PC-3 (cell line): ENCODE data around the gene UGT3A1.

ENCODE experiments used
- EZH2 ChIP-seq: fragments of 300-600 bp; sonication (generic); IDR thresholded peaks from one replicate; pipeline ENCODE4 v1.6.1; 2017; ENCODE audit warnings: antibody characterized with exemption, mild to moderate bottlenecking, low read length; ENCODE audit not compliant: unreplicated experiment
- EZH2phosphoT487 ChIP-seq: fragments of 300-600 bp; sonication (generic); IDR thresholded peaks from 2 replicates; pipeline ENCODE4 v1.6.1; 2018; ENCODE audit warnings: mild to moderate bottlenecking, antibody characterized with exemption, low read length, borderline replicate concordance
- TF ChIP-seq, protein P1 (sequence below): fragments of 300-600 bp; sonication (generic); conservative IDR thresholded peaks from 2 replicates; pipeline ENCODE4 v1.5.1; 2017; ENCODE audit warnings: antibody characterized with exemption, low read depth, mild to moderate bottlenecking, low read length

DNA sequence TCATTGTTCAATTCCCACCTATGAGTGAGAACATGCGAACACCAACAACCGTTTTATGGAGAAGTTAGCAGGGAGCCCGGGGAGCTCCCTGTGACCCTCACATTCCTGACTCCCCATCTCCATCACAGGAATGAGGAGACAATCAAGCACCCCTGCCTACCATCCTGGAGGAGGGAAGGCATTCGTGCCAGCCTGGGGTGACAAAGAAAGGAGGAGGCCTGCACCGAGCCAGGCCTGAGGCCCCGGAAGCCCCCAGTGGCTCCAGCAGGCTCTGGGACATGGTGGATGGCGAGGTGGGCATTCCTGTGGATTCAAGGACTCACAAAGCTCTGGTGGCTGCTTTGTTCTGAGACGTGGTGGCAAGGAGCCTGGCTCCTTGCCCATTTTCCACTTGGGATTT, 36.5 kb upstream of the UGT3A1 start:
- TF ChIP-seq, protein P1, sequence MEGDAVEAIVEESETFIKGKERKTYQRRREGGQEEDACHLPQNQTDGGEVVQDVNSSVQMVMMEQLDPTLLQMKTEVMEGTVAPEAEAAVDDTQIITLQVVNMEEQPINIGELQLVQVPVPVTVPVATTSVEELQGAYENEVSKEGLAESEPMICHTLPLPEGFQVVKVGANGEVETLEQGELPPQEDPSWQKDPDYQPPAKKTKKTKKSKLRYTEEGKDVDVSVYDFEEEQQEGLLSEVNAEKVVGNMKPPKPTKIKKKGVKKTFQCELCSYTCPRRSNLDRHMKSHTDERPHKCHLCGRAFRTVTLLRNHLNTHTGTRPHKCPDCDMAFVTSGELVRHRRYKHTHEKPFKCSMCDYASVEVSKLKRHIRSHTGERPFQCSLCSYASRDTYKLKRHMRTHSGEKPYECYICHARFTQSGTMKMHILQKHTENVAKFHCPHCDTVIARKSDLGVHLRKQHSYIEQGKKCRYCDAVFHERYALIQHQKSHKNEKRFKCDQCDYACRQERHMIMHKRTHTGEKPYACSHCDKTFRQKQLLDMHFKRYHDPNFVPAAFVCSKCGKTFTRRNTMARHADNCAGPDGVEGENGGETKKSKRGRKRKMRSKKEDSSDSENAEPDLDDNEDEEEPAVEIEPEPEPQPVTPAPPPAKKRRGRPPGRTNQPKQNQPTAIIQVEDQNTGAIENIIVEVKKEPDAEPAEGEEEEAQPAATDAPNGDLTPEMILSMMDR, result no peak
- TF ChIP-seq EZH2 (no peak), EZH2phosphoT487 (no peak)
